GM12891 (cell line): ENCODE data around the gene PTX4.

Source experiments
- POLR2A ChIP-seq: IDR thresholded peaks from 2 replicates; pipeline ENCODE4 v1.6.1; 2011; ENCODE audit warnings: low read depth, low read length, control low read depth
- POLR2AphosphoS5 ChIP-seq: IDR thresholded peaks from 2 replicates; pipeline ENCODE4 v1.6.1; 2011; ENCODE audit warnings: low read depth, low read length, control low read depth
- TAF1 ChIP-seq: IDR thresholded peaks from 2 replicates; pipeline ENCODE4 v1.6.1; 2011; ENCODE audit warnings: low read depth, low read length, control low read depth

- TF ChIP-seq POLR2A (no peak), TAF1 (no peak), POLR2AphosphoS5 (no peak)
Measured at GRCh38 chr16:1488054-1488601, 616 bp downstream of the PTX4 start.
